ENCODE results near the gene MED27. TPM values are rescaled to one million over a fixed set of nuclear protein-coding genes. Genes with fewer than 3 reads are reported as not detected.

MED27 gene
- polyA plus RNA-seq, 1 donor: 12.6 TPM

- Histone ChIP-seq H3K4me1 (ENCODE audit: control insufficient read depth, insufficient read depth, low read length) (no peaks in the 10 kb centered on the region), H3K9me3 (ENCODE audit: control insufficient read depth, low read depth, low read length) (no peaks in the 10 kb centered on the region), H3K36me3 (ENCODE audit: control insufficient read depth, insufficient read depth, low read length) (peaks cover 5% of the 10 kb centered on the region), H3K4me3 (ENCODE audit: low read length) (no peak overlapping the region), H3K27ac (ENCODE audit: low read length) (no peak overlapping the region), H3K27me3 (ENCODE audit: control insufficient read depth, insufficient read depth, low read length) (no peaks in the 10 kb centered on the region)
- WGBS (ENCODE audit: insufficient coverage, low lambda C conversion rate): no CpG with 5 or more reads among the region's 1 CpG
- no peak for DNase-seq
These were observed 195.4 kb downstream of the MED27 start for GRCh38 chr9:131884222-131884621.

DNA sequence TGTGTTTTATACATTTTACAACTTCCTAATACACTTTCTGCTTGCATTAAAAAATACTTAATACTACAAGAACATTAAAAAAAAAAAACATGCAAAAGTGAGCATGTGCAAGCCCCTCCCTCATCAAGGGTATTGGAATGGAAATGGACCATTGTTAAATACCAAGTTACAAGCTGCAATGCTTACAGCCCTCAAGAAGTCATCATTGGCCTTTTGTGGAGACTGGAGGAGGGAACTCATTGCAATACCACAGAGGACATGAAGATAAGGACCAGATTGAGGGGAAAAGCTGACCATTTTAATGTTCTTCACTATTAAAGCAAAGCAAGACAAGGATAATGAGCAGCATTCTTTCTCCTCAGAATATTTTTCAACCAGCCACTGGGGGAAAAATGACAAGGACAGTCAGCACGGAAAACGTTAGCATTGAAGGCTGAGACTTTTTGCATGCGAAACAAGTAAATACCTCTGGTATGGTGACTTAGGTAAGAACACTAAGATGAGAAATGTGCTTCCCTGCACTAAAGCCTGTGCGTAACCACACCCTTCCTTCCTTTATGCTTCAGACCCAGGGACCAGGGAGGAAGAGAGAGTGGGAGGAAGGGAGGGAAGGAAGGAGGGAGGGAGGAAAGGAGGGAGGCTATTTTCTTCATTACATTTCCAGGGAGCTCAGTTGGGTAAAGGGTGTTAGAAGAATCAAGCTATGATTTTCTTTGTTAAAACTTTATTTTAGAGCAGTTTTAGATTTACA, 198.7 kb downstream of the MED27 start:
- H3K9me3 ChIP-seq (ENCODE audit: control insufficient read depth, low read depth, low read length): no peaks in the 10 kb centered on the region
- no CpG with 5 or more reads among the region's 4 CpGs for WGBS (ENCODE audit: insufficient coverage, low lambda C conversion rate)
- H3K27me3 ChIP-seq (ENCODE audit: control insufficient read depth, insufficient read depth, low read length): no peaks in the 10 kb centered on the region
- no peak overlapping the region for H3K4me3 ChIP-seq (ENCODE audit: low read length)
- no peak overlapping the region for H3K27ac ChIP-seq (ENCODE audit: low read length)
- no peaks in the 10 kb centered on the region for H3K4me1 ChIP-seq (ENCODE audit: control insufficient read depth, insufficient read depth, low read length)
- no peak for DNase-seq
- H3K36me3 ChIP-seq (ENCODE audit: control insufficient read depth, insufficient read depth, low read length): peaks cover 5% of the 10 kb centered on the region

GRCh38 chr9:131879911-131880290, 199.8 kb downstream of the MED27 start:
- WGBS (ENCODE audit: insufficient coverage, low lambda C conversion rate): no CpG with 5 or more reads among the region's 13 CpGs
- DNase-seq: no peak
- H3K4me3 ChIP-seq (ENCODE audit: low read length): no peak overlapping the region
- no peaks in the 10 kb centered on the region for H3K9me3 ChIP-seq (ENCODE audit: control insufficient read depth, low read depth, low read length)
- H3K36me3 ChIP-seq (ENCODE audit: control insufficient read depth, insufficient read depth, low read length): peaks cover 5% of the 10 kb centered on the region
- H3K4me1 ChIP-seq (ENCODE audit: control insufficient read depth, insufficient read depth, low read length): no peaks in the 10 kb centered on the region
- H3K27me3 ChIP-seq (ENCODE audit: control insufficient read depth, insufficient read depth, low read length): no peaks in the 10 kb centered on the region
- no peak overlapping the region for H3K27ac ChIP-seq (ENCODE audit: low read length)

DNA sequence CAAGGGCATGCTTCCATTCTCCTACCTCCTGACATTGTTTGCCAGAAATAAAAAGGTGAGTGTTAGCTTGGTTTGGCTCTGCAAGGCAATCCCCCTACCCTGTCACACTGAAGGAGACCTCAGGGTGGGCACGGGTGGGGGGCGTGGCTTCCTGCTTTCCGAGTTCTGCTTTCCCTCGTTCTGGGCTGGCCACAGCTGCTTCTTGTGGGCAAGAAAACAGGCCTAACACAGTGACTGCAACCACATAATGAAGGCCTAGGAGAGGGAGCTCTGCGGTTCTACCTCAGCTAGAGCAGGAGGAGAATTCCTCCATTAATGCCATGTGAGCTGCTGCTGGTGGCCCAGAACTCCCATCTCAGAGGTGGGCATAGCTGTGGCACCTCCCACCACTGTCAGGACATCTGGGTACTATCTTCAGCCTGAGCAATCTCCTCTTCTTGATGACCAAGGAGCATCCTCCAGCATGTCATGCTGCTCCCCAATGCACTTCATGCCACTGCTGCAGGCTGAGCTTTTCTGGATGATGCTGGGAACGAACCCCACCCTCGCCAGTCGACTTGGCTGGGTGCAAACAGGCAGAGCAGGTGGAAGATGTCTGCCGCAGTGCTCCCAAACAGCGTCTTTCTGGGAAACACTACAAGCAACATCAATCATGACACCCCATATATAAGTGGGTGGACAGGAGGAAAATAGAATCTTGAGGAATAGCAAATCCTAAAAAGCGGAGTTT, 200.3 kb downstream of the MED27 start:
- no peaks in the 10 kb centered on the region for H3K27me3 ChIP-seq (ENCODE audit: control insufficient read depth, insufficient read depth, low read length)
- H3K4me3 ChIP-seq (ENCODE audit: low read length): no peak overlapping the region
- no peaks in the 10 kb centered on the region for H3K9me3 ChIP-seq (ENCODE audit: control insufficient read depth, low read depth, low read length)
- H3K27ac ChIP-seq (ENCODE audit: low read length): no peak overlapping the region
- no peak for DNase-seq
- no peaks in the 10 kb centered on the region for H3K4me1 ChIP-seq (ENCODE audit: control insufficient read depth, insufficient read depth, low read length)
- no CpG with 5 or more reads among the region's 11 CpGs for WGBS (ENCODE audit: insufficient coverage, low lambda C conversion rate)
- H3K36me3 ChIP-seq (ENCODE audit: control insufficient read depth, insufficient read depth, low read length): peaks cover 5% of the 10 kb centered on the region

DNA sequence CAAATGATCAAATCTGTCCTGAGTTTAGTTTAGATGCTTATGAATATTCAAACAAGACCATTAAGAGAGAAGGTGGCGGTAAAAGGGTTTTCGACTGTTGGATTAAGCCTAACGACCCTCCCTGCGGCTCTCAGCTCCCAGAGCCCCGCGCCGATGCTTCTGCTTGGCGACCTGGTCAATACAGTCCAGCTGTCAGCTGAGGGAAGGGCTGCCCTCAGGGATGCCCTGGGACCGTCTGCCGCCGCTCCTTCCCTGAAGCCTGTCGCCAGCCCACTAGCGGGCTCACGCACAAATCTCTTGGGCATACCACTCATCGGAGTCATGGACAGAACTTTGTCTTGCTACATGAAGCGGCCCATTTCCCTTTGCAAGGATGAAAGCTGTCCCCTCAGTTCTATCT, 203.2 kb downstream of the MED27 start:
- peaks cover 2% of the 10 kb centered on the region for H3K36me3 ChIP-seq (ENCODE audit: control insufficient read depth, insufficient read depth, low read length)
- no peak overlapping the region for H3K27ac ChIP-seq (ENCODE audit: low read length)
- no peak for DNase-seq
- no peaks in the 10 kb centered on the region for H3K4me1 ChIP-seq (ENCODE audit: control insufficient read depth, insufficient read depth, low read length)
- H3K27me3 ChIP-seq (ENCODE audit: control insufficient read depth, insufficient read depth, low read length): no peaks in the 10 kb centered on the region
- no peaks in the 10 kb centered on the region for H3K9me3 ChIP-seq (ENCODE audit: control insufficient read depth, low read depth, low read length)
- WGBS (ENCODE audit: insufficient coverage, low lambda C conversion rate): no CpG with 5 or more reads among the region's 16 CpGs
- no peak overlapping the region for H3K4me3 ChIP-seq (ENCODE audit: low read length)

GRCh38 chr9:131875828-131876485, 203.7 kb downstream of the MED27 start:
- no peaks in the 10 kb centered on the region for H3K27me3 ChIP-seq (ENCODE audit: control insufficient read depth, insufficient read depth, low read length)
- H3K36me3 ChIP-seq (ENCODE audit: control insufficient read depth, insufficient read depth, low read length): peaks cover 2% of the 10 kb centered on the region
- 92% methylated on average over 2 of the region's 17 CpGs for WGBS (ENCODE audit: insufficient coverage, low lambda C conversion rate)
- DNase-seq: no peak
- no peak overlapping the region for H3K4me3 ChIP-seq (ENCODE audit: low read length)
- H3K4me1 ChIP-seq (ENCODE audit: control insufficient read depth, insufficient read depth, low read length): no peaks in the 10 kb centered on the region
- H3K9me3 ChIP-seq (ENCODE audit: control insufficient read depth, low read depth, low read length): no peaks in the 10 kb centered on the region
- no peak overlapping the region for H3K27ac ChIP-seq (ENCODE audit: low read length)

- H3K9me3 ChIP-seq (ENCODE audit: control insufficient read depth, low read depth, low read length): no peaks in the 10 kb centered on the region
- no peaks in the 10 kb centered on the region for H3K27me3 ChIP-seq (ENCODE audit: control insufficient read depth, insufficient read depth, low read length)
- no peaks in the 10 kb centered on the region for H3K4me1 ChIP-seq (ENCODE audit: control insufficient read depth, insufficient read depth, low read length)
- peaks cover 2% of the 10 kb centered on the region for H3K36me3 ChIP-seq (ENCODE audit: control insufficient read depth, insufficient read depth, low read length)
- H3K4me3 ChIP-seq (ENCODE audit: low read length): no peak overlapping the region
- no peak for DNase-seq
- no peak overlapping the region for H3K27ac ChIP-seq (ENCODE audit: low read length)
- WGBS (ENCODE audit: insufficient coverage, low lambda C conversion rate): no CpG with 5 or more reads among the region's 12 CpGs
These were observed 204.6 kb downstream of the MED27 start for GRCh38 chr9:131874916-131875670.

- no peak overlapping the region for H3K4me3 ChIP-seq (ENCODE audit: low read length)
- H3K9me3 ChIP-seq (ENCODE audit: control insufficient read depth, low read depth, low read length): no peaks in the 10 kb centered on the region
- no CpG with 5 or more reads among the region's 12 CpGs for WGBS (ENCODE audit: insufficient coverage, low lambda C conversion rate)
These were observed 205.2 kb downstream of the MED27 start for GRCh38 chr9:131874447-131874846.

GRCh38 chr9:131873891-131874440, 205.7 kb downstream of the MED27 start:
- no peaks in the 10 kb centered on the region for H3K9me3 ChIP-seq (ENCODE audit: control insufficient read depth, low read depth, low read length)
- no peak overlapping the region for H3K4me3 ChIP-seq (ENCODE audit: low read length)
- H3K27ac ChIP-seq (ENCODE audit: low read length): no peak overlapping the region
- no peaks in the 10 kb centered on the region for H3K27me3 ChIP-seq (ENCODE audit: control insufficient read depth, insufficient read depth, low read length)
- H3K36me3 ChIP-seq (ENCODE audit: control insufficient read depth, insufficient read depth, low read length): no peaks in the 10 kb centered on the region
- no peaks in the 10 kb centered on the region for H3K4me1 ChIP-seq (ENCODE audit: control insufficient read depth, insufficient read depth, low read length)
- no CpG with 5 or more reads among the region's 13 CpGs for WGBS (ENCODE audit: insufficient coverage, low lambda C conversion rate)
- no peak for DNase-seq

More at GRCh38 chr9:131874447-131874846, 205.2 kb downstream of the MED27 start:
- Histone ChIP-seq H3K36me3 (ENCODE audit: control insufficient read depth, insufficient read depth, low read length) (no peaks in the 10 kb centered on the region), H3K27ac (ENCODE audit: low read length) (no peak overlapping the region), H3K27me3 (ENCODE audit: control insufficient read depth, insufficient read depth, low read length) (no peaks in the 10 kb centered on the region), H3K4me1 (ENCODE audit: control insufficient read depth, insufficient read depth, low read length) (no peaks in the 10 kb centered on the region)
- DNase-seq: no peak

DNA sequence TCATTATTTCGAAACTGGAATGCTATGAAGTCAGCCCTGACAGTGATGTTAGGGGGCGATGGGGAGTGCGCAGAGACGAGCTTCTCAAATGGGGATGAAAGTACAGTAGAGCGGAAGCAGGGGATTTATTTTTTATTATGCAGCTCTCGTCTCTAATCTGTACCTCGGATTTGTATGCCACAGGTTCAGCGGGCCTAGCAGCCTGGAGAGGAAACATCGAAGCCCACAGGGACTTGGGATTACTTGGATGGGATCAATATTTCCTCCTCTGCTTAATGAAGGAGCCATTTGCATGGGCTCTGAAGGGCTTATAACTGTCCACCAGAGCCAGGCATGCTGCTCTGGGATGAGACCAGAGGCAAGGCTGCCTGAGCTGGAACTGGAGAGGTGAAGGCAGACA, 206.3 kb downstream of the MED27 start:
- no CpG with 5 or more reads among the region's 9 CpGs for WGBS (ENCODE audit: insufficient coverage, low lambda C conversion rate)
- Histone ChIP-seq H3K9me3 (ENCODE audit: control insufficient read depth, low read depth, low read length) (no peaks in the 10 kb centered on the region), H3K27ac (ENCODE audit: low read length) (no peak overlapping the region)

More for the DNA sequence above, 206.3 kb downstream of the MED27 start:
- Histone ChIP-seq H3K36me3 (ENCODE audit: control insufficient read depth, insufficient read depth, low read length) (no peaks in the 10 kb centered on the region), H3K27me3 (ENCODE audit: control insufficient read depth, insufficient read depth, low read length) (no peaks in the 10 kb centered on the region), H3K4me1 (ENCODE audit: control insufficient read depth, insufficient read depth, low read length) (no peaks in the 10 kb centered on the region), H3K4me3 (ENCODE audit: low read length) (no peak overlapping the region)
- DNase-seq: no peak

Data from large intestine (tissue), 3 donors.